ENCODE data around the gene AFF1. TPM values are rescaled to one million over a fixed set of nuclear protein-coding genes. Genes with fewer than 3 reads are reported as not detected.

The AFF1 gene
- total and polyA plus RNA-seq, 2 experiments from 2014 or later: 9.4 to 13.8 TPM

DNA sequence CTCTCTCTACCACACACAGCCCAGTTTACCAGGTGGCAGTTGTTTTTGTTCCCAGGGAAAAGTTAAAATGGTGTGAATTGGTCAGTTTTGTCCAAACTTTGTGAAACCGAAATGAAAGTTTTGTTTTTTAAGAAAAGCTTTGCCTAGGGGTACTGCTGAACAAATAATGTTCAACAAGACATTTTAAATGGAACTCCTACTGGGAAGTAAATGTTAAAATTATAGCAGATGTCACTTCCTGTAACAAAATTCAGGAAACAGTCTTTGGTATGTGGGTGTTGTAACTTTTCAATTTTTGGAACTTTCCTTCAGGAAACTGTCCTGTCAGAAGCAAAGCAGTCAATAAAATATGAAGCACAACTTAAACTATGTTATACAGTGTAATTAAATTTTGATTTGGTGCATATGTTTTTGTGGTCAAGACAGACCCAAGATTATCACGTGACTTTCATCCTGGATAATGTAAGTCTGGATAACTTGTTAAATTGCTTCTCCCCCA lies 79.5 kb downstream of the AFF1 start:
- Histone ChIP-seq H3K27ac (peak overlapping the region; percentile 60), H3K4me3 (peak overlapping the region; percentile 37), H3F3A (ENCODE audit: insufficient read depth) (peaks cover 35% of the 10 kb centered on the region), H3K36me3 (ENCODE audit: low read depth) (no peaks in the 10 kb centered on the region), H3K9me3 (ENCODE audit: low read depth) (no peaks in the 10 kb centered on the region), H2AFZ (peak overlapping the region; percentile 15), H3K9ac (peak overlapping the region; percentile 31), H3K79me2 (ENCODE audit: insufficient read depth) (peaks cover 98% of the 10 kb centered on the region), H3K4me1 (ENCODE audit: insufficient read depth) (peaks cover 62% of the 10 kb centered on the region), H3K27me3 (replicated peaks; ENCODE audit: insufficient read depth) (no peaks in the 10 kb centered on the region), H3K4me2 (ENCODE audit: unreplicated experiment) (peak overlapping the region; percentile 61), H3K9me2 (ENCODE audit: insufficient read depth) (no peaks in the 10 kb centered on the region), H4K20me1 (ENCODE audit: insufficient read depth) (no peaks in the 10 kb centered on the region)
- WGBS, 2 experiments (ENCODE audit: low coverage in 1 of 2, low lambda C conversion rate in 2 of 2, missing lambda C conversion rate in 2 of 2): 1 to 9% methylated on average over 2 of the region's 2 CpGs
- in situ Hi-C loops (cut with MboI): no loop called here
- no peak for TF ChIP-seq EZH2phosphoT487 (IDR thresholded peaks at IDR 0.05; ENCODE audit: insufficient read depth, low read depth)
- TF ChIP-seq EZH2 (IDR thresholded peaks at IDR 0.05; ENCODE audit: insufficient read depth, poor library complexity, severe bottlenecking): no peak
- DNase-seq: peak; percentile 51

DNA sequence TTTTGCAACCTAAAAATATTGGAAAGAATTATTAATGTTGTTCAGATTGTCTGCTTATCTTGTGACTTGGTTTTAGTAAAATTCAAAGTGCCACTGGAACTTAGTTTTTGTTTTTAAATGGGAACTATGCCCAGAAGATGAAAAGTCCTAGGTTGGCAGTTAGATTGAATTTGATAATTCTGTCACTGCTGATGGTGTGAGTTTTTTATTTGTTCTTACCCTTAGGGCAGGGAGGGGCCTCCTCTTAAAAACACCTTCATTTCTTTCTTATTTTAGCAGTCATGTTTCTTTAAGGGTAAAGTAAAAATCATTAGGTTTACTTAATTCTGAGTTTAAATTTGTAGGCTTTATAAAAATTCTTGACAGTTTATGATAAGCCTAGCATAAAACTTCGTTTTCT lies 80.6 kb downstream of the AFF1 start:
- in situ Hi-C loops (cut with MboI): no loop called here
- Histone ChIP-seq H3K4me2 (ENCODE audit: unreplicated experiment) (peak overlapping the region; percentile 31), H3F3A (ENCODE audit: insufficient read depth) (peaks cover 35% of the 10 kb centered on the region), H3K79me2 (ENCODE audit: insufficient read depth) (peaks cover 98% of the 10 kb centered on the region), H3K27ac (peak overlapping the region; percentile 60), H3K9me3 (ENCODE audit: low read depth) (no peaks in the 10 kb centered on the region), H3K4me1 (ENCODE audit: insufficient read depth) (peaks cover 61% of the 10 kb centered on the region), H3K27me3 (replicated peaks; ENCODE audit: insufficient read depth) (no peaks in the 10 kb centered on the region), H2AFZ (no peak overlapping the region), H3K4me3 (no peak overlapping the region), H3K36me3 (ENCODE audit: low read depth) (no peaks in the 10 kb centered on the region), H3K9me2 (ENCODE audit: insufficient read depth) (no peaks in the 10 kb centered on the region), H4K20me1 (ENCODE audit: insufficient read depth) (no peaks in the 10 kb centered on the region), H3K9ac (no peak overlapping the region; the same call in 1 of the 2 replicates)
- WGBS, 2 experiments (ENCODE audit: low coverage in 1 of 2, low lambda C conversion rate in 2 of 2, missing lambda C conversion rate in 2 of 2): 66 to 79% methylated on average over 1 of the region's 1 CpG
- DNase-seq: no peak
- no peak for TF ChIP-seq EZH2phosphoT487 (IDR thresholded peaks at IDR 0.05; ENCODE audit: insufficient read depth, low read depth)

- TF ChIP-seq EZH2phosphoT487 (IDR thresholded peaks at IDR 0.05; ENCODE audit: insufficient read depth, low read depth): no peak
- TF ChIP-seq EZH2 (IDR thresholded peaks at IDR 0.05; ENCODE audit: insufficient read depth, poor library complexity, severe bottlenecking): no peak
- WGBS, 2 experiments (ENCODE audit: low coverage in 1 of 2, low lambda C conversion rate in 2 of 2, missing lambda C conversion rate in 2 of 2): 43 to 47% methylated on average over 10 of the region's 10 CpGs
- in situ Hi-C loops (cut with MboI): no loop called here
- Histone ChIP-seq H3K4me3 (peak overlapping the region; percentile 8; the same call in 1 of the 2 replicates), H3K9me3 (ENCODE audit: low read depth) (no peaks in the 10 kb centered on the region), H3K4me2 (ENCODE audit: unreplicated experiment) (peak overlapping the region; percentile 67), H4K20me1 (ENCODE audit: insufficient read depth) (no peaks in the 10 kb centered on the region), H3K36me3 (ENCODE audit: low read depth) (no peaks in the 10 kb centered on the region), H3K79me2 (ENCODE audit: insufficient read depth) (peaks cover 95% of the 10 kb centered on the region), H3K27ac (peak overlapping the region; percentile 55), H3K9ac (no peak overlapping the region), H3K27me3 (replicated peaks; ENCODE audit: insufficient read depth) (no peaks in the 10 kb centered on the region), H3F3A (ENCODE audit: insufficient read depth) (peaks cover 19% of the 10 kb centered on the region), H3K4me1 (ENCODE audit: insufficient read depth) (peaks cover 45% of the 10 kb centered on the region), H2AFZ (no peak overlapping the region), H3K9me2 (ENCODE audit: insufficient read depth) (no peaks in the 10 kb centered on the region)
- DNase-seq: peak; percentile 85
These were observed 83.0 kb downstream of the AFF1 start for GRCh38 chr4:87017580-87018342.

DNA sequence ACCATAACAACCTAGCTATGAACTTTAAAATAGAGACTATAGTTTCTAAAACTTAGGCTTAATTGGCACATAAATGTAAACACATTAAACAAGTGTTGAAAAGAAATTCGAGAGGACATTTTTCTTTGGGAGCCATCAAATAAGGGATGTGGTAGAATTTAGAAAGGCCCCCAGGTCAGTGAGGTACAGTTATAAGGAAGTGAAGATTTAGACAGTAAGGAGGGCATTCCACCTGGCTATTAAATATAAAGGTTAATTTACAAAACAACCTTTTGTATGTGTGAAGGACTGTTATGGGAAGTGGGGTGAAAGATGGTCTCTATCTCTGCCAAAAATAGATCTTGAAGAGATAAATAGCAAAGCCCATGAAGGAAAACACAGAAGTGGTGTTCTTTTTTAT lies 83.9 kb downstream of the AFF1 start:
- WGBS, 2 experiments (ENCODE audit: low coverage in 1 of 2, low lambda C conversion rate in 2 of 2, missing lambda C conversion rate in 2 of 2): 95 to 100% methylated on average over 1 of the region's 1 CpG
- Histone ChIP-seq H3K9ac (no peak overlapping the region), H3F3A (ENCODE audit: insufficient read depth) (peaks cover 19% of the 10 kb centered on the region), H3K4me1 (ENCODE audit: insufficient read depth) (peaks cover 43% of the 10 kb centered on the region), H2AFZ (no peak overlapping the region), H3K4me2 (ENCODE audit: unreplicated experiment) (no peak overlapping the region), H3K36me3 (ENCODE audit: low read depth) (no peaks in the 10 kb centered on the region), H4K20me1 (ENCODE audit: insufficient read depth) (no peaks in the 10 kb centered on the region), H3K79me2 (ENCODE audit: insufficient read depth) (peaks cover 95% of the 10 kb centered on the region), H3K9me2 (ENCODE audit: insufficient read depth) (no peaks in the 10 kb centered on the region), H3K27ac (no peak overlapping the region), H3K27me3 (replicated peaks; ENCODE audit: insufficient read depth) (no peaks in the 10 kb centered on the region), H3K9me3 (ENCODE audit: low read depth) (no peaks in the 10 kb centered on the region), H3K4me3 (no peak overlapping the region)
- TF ChIP-seq EZH2phosphoT487 (IDR thresholded peaks at IDR 0.05; ENCODE audit: insufficient read depth, low read depth): no peak
- no peak for TF ChIP-seq EZH2 (IDR thresholded peaks at IDR 0.05; ENCODE audit: insufficient read depth, poor library complexity, severe bottlenecking)
- in situ Hi-C loops (cut with MboI): no loop called here
- no peak for DNase-seq

Measured in GM23248 (cell line).